Muscle layer of duodenum (tissue), 2 donors: ENCODE data around the gene CPXM2.

Source experiments
- H3K27ac ChIP-seq: one replicate; pipeline ENCODE4 v1.7.0; 2013; ENCODE audit warnings: mild to moderate bottlenecking, low read length
- H3K27me3 ChIP-seq: one replicate; pipeline ENCODE4 v1.7.0; 2013; ENCODE audit warnings: low read depth, mild to moderate bottlenecking, control low read depth, low read length
- H3K36me3 ChIP-seq, 2 donors: one replicate each; pipeline ENCODE4 v1.7.0; 2013; ENCODE audit warnings: low read length in 2 of 2, control low read depth in 1 of 2, mild to moderate bottlenecking in 1 of 2; ENCODE audit not compliant: insufficient read depth in 2 of 2, control insufficient read depth in 1 of 2
- H3K4me1 ChIP-seq, 2 donors: one replicate each; pipeline ENCODE4 v1.7.0; 2013; ENCODE audit warnings: low read length in 2 of 2, mild to moderate bottlenecking in 2 of 2, control low read depth in 1 of 2, moderate library complexity in 1 of 2; ENCODE audit not compliant: insufficient read depth in 2 of 2, control insufficient read depth in 1 of 2
- H3K4me3 ChIP-seq, 2 donors: one replicate each; pipeline ENCODE4 v1.7.0; 2013; ENCODE audit warnings: low read length in 2 of 2, low read depth in 1 of 2, mild to moderate bottlenecking in 1 of 2
- H3K9me3 ChIP-seq, 2 donors: one replicate each; pipeline ENCODE4 v1.7.0; 2013; ENCODE audit warnings: low read length in 2 of 2, control low read depth in 1 of 2, mild to moderate bottlenecking in 1 of 2; ENCODE audit not compliant: control insufficient read depth in 1 of 2
- donor health status: healthy.

The CPXM2 gene

GRCh38 chr10:123868038-123869019 lies 23.3 kb downstream of the CPXM2 start:
- Histone ChIP-seq H3K9me3 (no peaks in the 10 kb centered on the region), H3K27me3 (no peaks in the 10 kb centered on the region), H3K4me3 (no peak overlapping the region), H3K27ac (peak overlapping the region; percentile 45), H3K4me1 (peaks cover 15 to 17% of the 10 kb centered on the region in 2 donors), H3K36me3 (no peaks in the 10 kb centered on the region)

GRCh38 chr10:123865880-123866279 lies 25.7 kb downstream of the CPXM2 start:
- Histone ChIP-seq H3K4me3 (peak overlapping the region in 1 of 2 donors; percentile 20), H3K9me3 (no peaks in the 10 kb centered on the region), H3K36me3 (peaks cover 0 to 5% of the 10 kb centered on the region in 2 donors), H3K27me3 (no peaks in the 10 kb centered on the region), H3K27ac (peak overlapping the region; percentile 84), H3K4me1 (peaks cover 15 to 17% of the 10 kb centered on the region in 2 donors)

- H3K36me3 ChIP-seq, result peaks cover 0 to 5% of the 10 kb centered on the region in 2 donors
- H3K27me3 ChIP-seq, result no peaks in the 10 kb centered on the region
- H3K9me3 ChIP-seq, result no peaks in the 10 kb centered on the region
- H3K4me1 ChIP-seq, result peaks cover 15 to 17% of the 10 kb centered on the region in 2 donors
- peak overlapping the region in 1 of 2 donors; percentile 20 for H3K4me3 ChIP-seq
- H3K27ac ChIP-seq, result peak overlapping the region; percentile 84
Measured at GRCh38 chr10:123865350-123865749, 26.3 kb downstream of the CPXM2 start.

- no peak overlapping the region for H3K4me3 ChIP-seq
- no peaks in the 10 kb centered on the region for H3K27me3 ChIP-seq
- H3K36me3 ChIP-seq, result peaks cover 0 to 5% of the 10 kb centered on the region in 2 donors
- H3K27ac ChIP-seq, result peak overlapping the region; percentile 84
- peaks cover 17 to 18% of the 10 kb centered on the region in 2 donors for H3K4me1 ChIP-seq
- H3K9me3 ChIP-seq, result no peaks in the 10 kb centered on the region
Measured at GRCh38 chr10:123864923-123865322, 26.7 kb downstream of the CPXM2 start.

- H3K27ac ChIP-seq, result peak overlapping the region; percentile 84
- H3K27me3 ChIP-seq, result no peaks in the 10 kb centered on the region
- H3K36me3 ChIP-seq, result peaks cover 0 to 5% of the 10 kb centered on the region in 2 donors
- peak overlapping the region in 1 of 2 donors; percentile 31 for H3K4me3 ChIP-seq
- H3K4me1 ChIP-seq, result peaks cover 21 to 22% of the 10 kb centered on the region in 2 donors
- no peaks in the 10 kb centered on the region for H3K9me3 ChIP-seq
Measured at GRCh38 chr10:123863721-123864482, 27.7 kb downstream of the CPXM2 start.

- peak overlapping the region; percentile 84 for H3K27ac ChIP-seq
- no peaks in the 10 kb centered on the region for H3K27me3 ChIP-seq
- peaks cover 0 to 5% of the 10 kb centered on the region in 2 donors for H3K36me3 ChIP-seq
- H3K9me3 ChIP-seq, result no peaks in the 10 kb centered on the region
- H3K4me1 ChIP-seq, result peaks cover 20 to 21% of the 10 kb centered on the region in 2 donors
- H3K4me3 ChIP-seq, result peak overlapping the region in 1 of 2 donors; percentile 31
Measured at GRCh38 chr10:123863183-123863575, 28.4 kb downstream of the CPXM2 start.

GRCh38 chr10:123862421-123863182 lies 29.0 kb downstream of the CPXM2 start:
- Histone ChIP-seq H3K4me3 (peak overlapping the region in 1 of 2 donors; percentile 31), H3K9me3 (no peaks in the 10 kb centered on the region), H3K27ac (peak overlapping the region; percentile 84), H3K27me3 (no peaks in the 10 kb centered on the region), H3K4me1 (peaks cover 17 to 19% of the 10 kb centered on the region in 2 donors), H3K36me3 (peaks cover 0 to 5% of the 10 kb centered on the region in 2 donors)

- peaks cover 11 to 25% of the 10 kb centered on the region in 2 donors for H3K4me1 ChIP-seq
Measured at GRCh38 chr10:123860856-123861255, 30.8 kb downstream of the CPXM2 start.

GRCh38 chr10:123860209-123860608 lies 31.4 kb downstream of the CPXM2 start:
- Histone ChIP-seq H3K4me1 (peaks cover 11 to 31% of the 10 kb centered on the region in 2 donors), H3K4me3 (no peak overlapping the region), H3K27ac (no peak overlapping the region)

More at GRCh38 chr10:123860856-123861255, 30.8 kb downstream of the CPXM2 start:
- H3K27ac ChIP-seq, result no peak overlapping the region
- H3K9me3 ChIP-seq, result no peaks in the 10 kb centered on the region
- no peaks in the 10 kb centered on the region for H3K27me3 ChIP-seq
- H3K36me3 ChIP-seq, result peaks cover 0 to 5% of the 10 kb centered on the region in 2 donors
- no peak overlapping the region for H3K4me3 ChIP-seq

GRCh38 chr10:123859653-123860050 lies 32.0 kb downstream of the CPXM2 start:
- no peaks in the 10 kb centered on the region for H3K9me3 ChIP-seq
- H3K27ac ChIP-seq, result no peak overlapping the region
- peaks cover 0 to 5% of the 10 kb centered on the region in 2 donors for H3K36me3 ChIP-seq

More at GRCh38 chr10:123860209-123860608, 31.4 kb downstream of the CPXM2 start:
- H3K27me3 ChIP-seq, result no peaks in the 10 kb centered on the region
- peaks cover 0 to 5% of the 10 kb centered on the region in 2 donors for H3K36me3 ChIP-seq
- no peaks in the 10 kb centered on the region for H3K9me3 ChIP-seq

More at GRCh38 chr10:123859653-123860050, 32.0 kb downstream of the CPXM2 start:
- peaks cover 11 to 34% of the 10 kb centered on the region in 2 donors for H3K4me1 ChIP-seq
- no peaks in the 10 kb centered on the region for H3K27me3 ChIP-seq
- no peak overlapping the region for H3K4me3 ChIP-seq
